ENCODE measurements around the gene DSCAM.

GRCh38 chr21:40504825-40505224 is 342.1 kb downstream of the DSCAM start:
- TF ChIP-seq EP300 (IDR thresholded peaks at IDR 0.05): no peak
- no peak for TF ChIP-seq POLR2A (IDR thresholded peaks at IDR 0.05)
